Activated CD8-positive, alpha-beta T cell treated with anti-CD3 and anti-CD28 coated beads, Interleukin-2, amount 10 ng/mL, durations not matched to agents 7 days and 5 days (primary cell): ENCODE data around the gene NAALADL2. TPM values are rescaled to one million over a fixed set of nuclear protein-coding genes. Genes with fewer than 3 reads are reported as not detected.

Experiments used
- ATAC-seq: fragments of 150-1000 bp; cut with Tn5 transposase; one replicate; pipeline ENCODE4 v1.10.0; 2021; ENCODE audit warnings: moderate library complexity
- CTCF ChIA-PET: fragments of 350-600 bp; sonication (Branson Sonifier 250); formaldehyde crosslinking; loops from one replicate; lab custom pipeline; 2021; ENCODE audit warnings: antibody characterized with exemption; lab: Charles Lee
- POLR2A ChIA-PET: fragments of 350-600 bp; sonication (Branson Sonifier 250); formaldehyde crosslinking; loops from one replicate; lab custom pipeline; 2021; ENCODE audit warnings: antibody characterized with exemption; lab: Charles Lee
- DNase-seq: peaks from one replicate; pipeline ENCODE4 v3.0.0-alpha.2; 2020
- H3K27ac Mint-ChIP-seq: one replicate; pipeline ENCODE4 v1.8.0; 2021; ENCODE audit warnings: mild to moderate bottlenecking, mixed read lengths
- H3K27me3 Mint-ChIP-seq: one replicate; pipeline ENCODE4 v1.8.0; 2021; ENCODE audit warnings: low read depth, mixed read lengths
- H3K36me3 Mint-ChIP-seq: one replicate; pipeline ENCODE4 v1.8.0; 2021; ENCODE audit warnings: low read depth, mixed read lengths
- H3K4me1 Mint-ChIP-seq: one replicate; pipeline ENCODE4 v1.8.0; 2021; ENCODE audit warnings: low read depth, mixed read lengths
- H3K4me3 Mint-ChIP-seq: one replicate; pipeline ENCODE4 v1.8.0; 2021; ENCODE audit warnings: mild to moderate bottlenecking, mixed read lengths
- H3K9me3 Mint-ChIP-seq: one replicate; pipeline ENCODE4 v1.8.0; 2022; ENCODE audit warnings: mixed read lengths; ENCODE audit not compliant: insufficient read depth
- total RNA-seq, 2 experiments: library from RNA; stranded (reverse); gene quantifications; one replicate each; pipeline ENCODE4 v1.2.3, GENCODE V29; 2021

NAALADL2 gene
- total RNA-seq, 2 experiments from 2014 or later: 0.39 to 0.47 TPM

DNA sequence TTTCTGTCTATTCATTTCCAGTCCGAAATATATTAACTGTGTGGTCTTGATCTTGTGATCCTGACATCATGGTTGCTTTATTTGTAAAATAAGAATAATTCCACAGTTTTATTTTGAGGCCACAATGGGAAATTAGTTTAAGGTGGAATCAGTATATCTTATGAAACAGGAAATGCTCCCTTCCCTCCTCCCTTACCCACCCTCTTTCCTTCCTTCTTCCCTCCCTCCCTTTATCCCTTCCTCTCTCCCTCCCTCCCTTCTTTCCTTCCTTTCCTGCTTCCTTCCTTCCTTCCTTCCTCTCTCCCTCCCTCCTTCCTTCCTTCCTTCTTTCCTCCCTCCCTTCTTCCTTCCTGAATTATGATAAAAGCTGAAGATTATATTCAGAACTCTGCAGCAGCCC is 452.3 kb downstream of the NAALADL2 start:
- no peaks in the 10 kb centered on the region for H3K9me3 Mint-ChIP-seq
- no peaks in the 10 kb centered on the region for H3K36me3 Mint-ChIP-seq
- ATAC-seq (no peak), DNase-seq (no peak)
- no peaks in the 10 kb centered on the region for H3K4me1 Mint-ChIP-seq
- ChIA-PET CTCF (no interaction called here), POLR2A (no interaction called here)
- H3K27me3 Mint-ChIP-seq: no peaks in the 10 kb centered on the region
- no peak overlapping the region for H3K4me3 Mint-ChIP-seq
- H3K27ac Mint-ChIP-seq: no peak overlapping the region

DNA sequence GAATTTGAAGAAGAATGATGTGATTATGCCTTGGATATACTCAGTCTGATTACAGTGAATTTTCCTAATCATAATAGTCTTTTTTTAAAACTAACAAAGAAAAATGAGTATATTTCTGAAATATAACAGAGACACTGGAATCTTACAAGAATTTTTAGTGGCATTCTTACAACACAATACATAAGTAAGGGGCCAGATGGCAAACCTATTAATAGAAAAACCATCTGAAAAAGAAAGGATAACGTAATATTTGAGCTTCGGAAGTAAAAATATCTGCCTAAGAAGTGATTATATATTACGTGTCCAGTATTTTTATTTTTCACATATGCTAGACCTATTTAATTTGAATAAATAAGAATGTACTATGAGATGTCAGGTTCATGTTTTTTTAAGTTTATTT is 452.8 kb downstream of the NAALADL2 start:
- no peak overlapping the region for H3K4me3 Mint-ChIP-seq
- DNase-seq: no peak
- CTCF ChIA-PET: no interaction called here
- H3K9me3 Mint-ChIP-seq: no peaks in the 10 kb centered on the region
- H3K4me1 Mint-ChIP-seq: no peaks in the 10 kb centered on the region
- H3K36me3 Mint-ChIP-seq: no peaks in the 10 kb centered on the region
- no peak overlapping the region for H3K27ac Mint-ChIP-seq
- POLR2A ChIA-PET: no interaction called here
- no peak for ATAC-seq
- no peaks in the 10 kb centered on the region for H3K27me3 Mint-ChIP-seq

DNA sequence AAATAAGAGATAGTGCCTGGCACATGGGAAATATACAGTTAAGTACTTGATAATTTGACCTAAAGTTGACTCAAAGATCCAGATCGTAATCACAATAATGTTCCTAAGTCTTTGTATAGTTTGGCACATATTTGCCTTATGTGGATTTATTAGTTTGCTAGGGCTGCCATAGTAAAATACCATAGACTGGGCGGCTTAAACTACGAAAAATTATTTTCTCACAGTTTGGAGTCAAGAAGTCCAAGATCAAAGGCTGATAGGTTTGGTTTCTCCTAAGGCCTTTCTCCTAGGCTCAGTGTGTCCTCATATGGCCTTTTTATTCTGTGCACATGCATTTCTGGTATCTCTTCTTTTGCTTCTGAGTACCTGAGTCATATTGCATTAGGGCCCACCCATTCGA is 453.7 kb downstream of the NAALADL2 start:
- ATAC-seq: no peak
- no peaks in the 10 kb centered on the region for H3K27me3 Mint-ChIP-seq
- DNase-seq: no peak
- H3K36me3 Mint-ChIP-seq: no peaks in the 10 kb centered on the region
- H3K4me1 Mint-ChIP-seq: no peaks in the 10 kb centered on the region
- H3K27ac Mint-ChIP-seq: no peak overlapping the region
- H3K4me3 Mint-ChIP-seq: no peak overlapping the region
- POLR2A ChIA-PET: no interaction called here
- no peaks in the 10 kb centered on the region for H3K9me3 Mint-ChIP-seq
- CTCF ChIA-PET: no interaction called here

DNA sequence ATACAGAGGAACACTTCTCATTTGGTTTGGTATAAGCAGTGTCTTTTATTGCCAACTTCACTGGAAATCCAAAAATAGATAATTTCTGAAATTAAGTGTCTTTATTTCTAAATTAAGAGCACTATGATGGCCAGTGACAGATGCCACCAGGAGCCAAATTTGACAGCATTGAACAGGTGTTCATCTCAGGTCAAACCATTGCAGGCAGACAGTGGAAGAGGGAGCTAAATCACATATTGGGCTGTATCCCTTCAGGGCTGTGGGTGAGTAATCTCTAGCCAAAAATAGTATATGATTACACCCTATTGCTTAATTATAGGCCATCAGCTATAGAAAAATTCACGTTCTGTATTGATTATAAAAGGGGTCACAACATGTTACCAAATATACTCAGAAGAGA is 457.7 kb downstream of the NAALADL2 start:
- no peak overlapping the region for H3K27ac Mint-ChIP-seq
- no peaks in the 10 kb centered on the region for H3K27me3 Mint-ChIP-seq
- POLR2A ChIA-PET: no interaction called here
- CTCF ChIA-PET: no interaction called here
- DNase-seq (no peak), ATAC-seq (no peak)
- no peaks in the 10 kb centered on the region for H3K36me3 Mint-ChIP-seq
- H3K4me1 Mint-ChIP-seq: no peaks in the 10 kb centered on the region
- no peaks in the 10 kb centered on the region for H3K9me3 Mint-ChIP-seq
- H3K4me3 Mint-ChIP-seq: no peak overlapping the region

DNA sequence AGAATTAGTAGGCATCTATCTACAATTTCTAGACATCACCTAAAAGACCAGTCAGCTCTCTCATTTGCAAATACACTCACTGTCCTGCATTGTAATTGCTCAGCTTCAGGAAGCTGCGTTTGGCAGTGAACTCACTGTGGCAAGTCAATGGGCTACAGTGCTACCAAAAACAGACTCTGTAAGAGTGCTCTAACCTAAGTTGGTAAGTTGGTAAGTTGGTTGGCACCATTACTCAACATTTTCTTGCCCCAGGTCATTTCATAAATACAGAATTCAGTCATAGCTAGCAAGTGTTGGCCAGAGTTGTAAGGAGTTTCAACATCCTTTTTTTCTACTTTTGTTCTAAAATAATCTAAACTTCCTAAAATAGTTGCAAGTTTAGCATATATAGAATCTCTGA is 466.3 kb downstream of the NAALADL2 start:
- H3K27ac Mint-ChIP-seq: no peak overlapping the region

DNA sequence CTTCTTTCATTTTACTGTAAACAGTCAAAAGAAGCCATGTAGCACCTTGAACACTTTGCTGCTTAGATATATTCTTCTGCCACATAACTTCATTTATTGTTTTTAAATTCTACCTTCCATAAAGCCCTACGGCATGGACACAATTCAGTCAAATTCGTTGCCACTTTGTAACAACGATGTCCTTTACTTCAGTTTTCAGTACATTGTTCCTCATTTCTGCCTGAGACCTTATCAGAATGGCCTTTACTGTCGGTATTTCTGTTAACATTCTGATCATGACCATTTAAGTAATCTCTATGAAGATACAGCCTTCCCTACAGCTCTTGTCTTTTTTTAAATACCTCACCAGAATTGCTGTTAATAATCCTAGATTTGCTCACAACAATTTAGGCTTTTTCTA is 466.9 kb downstream of the NAALADL2 start:
- Mint-ChIP-seq H3K4me3 (no peak overlapping the region), H3K27me3 (no peaks in the 10 kb centered on the region), H3K9me3 (peaks cover 7% of the 10 kb centered on the region), H3K36me3 (no peaks in the 10 kb centered on the region), H3K27ac (no peak overlapping the region), H3K4me1 (no peaks in the 10 kb centered on the region)
- ChIA-PET CTCF (interaction anchor here (0.7 kb wide), 1 partner anchor 1382 kb away, joined by 3 read pairs; no protein-coding TSS in a partner anchor), POLR2A (no interaction called here)
- DNase-seq (no peak), ATAC-seq (no peak)

More for the DNA sequence above, 466.3 kb downstream of the NAALADL2 start:
- Mint-ChIP-seq H3K27me3 (no peaks in the 10 kb centered on the region), H3K9me3 (peaks cover 7% of the 10 kb centered on the region), H3K4me3 (no peak overlapping the region), H3K4me1 (no peaks in the 10 kb centered on the region), H3K36me3 (no peaks in the 10 kb centered on the region)
- ChIA-PET POLR2A (no interaction called here), CTCF (no interaction called here)
- DNase-seq: no peak
- ATAC-seq: no peak

DNA sequence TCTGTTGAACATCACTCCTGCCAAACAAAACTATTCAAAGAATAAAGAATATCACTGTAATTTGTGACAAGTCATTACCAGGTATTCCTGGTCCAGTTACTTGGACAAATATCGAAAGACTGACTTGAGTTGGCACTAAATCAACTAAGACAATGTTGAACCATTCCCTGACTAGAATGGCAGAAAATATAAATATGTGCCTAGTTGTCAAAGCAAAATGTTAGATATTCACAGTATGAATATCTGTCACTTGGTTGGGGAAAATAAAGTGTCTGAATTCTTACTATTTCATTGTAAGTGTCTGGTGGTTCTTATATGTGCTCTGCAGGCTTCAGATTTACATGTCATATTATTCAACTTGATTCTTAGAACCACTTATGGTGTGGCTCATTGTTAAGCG is 470.2 kb downstream of the NAALADL2 start:
- ATAC-seq: no peak
- Mint-ChIP-seq H3K4me3 (no peak overlapping the region), H3K4me1 (no peaks in the 10 kb centered on the region), H3K36me3 (no peaks in the 10 kb centered on the region), H3K27me3 (no peaks in the 10 kb centered on the region), H3K9me3 (peaks cover 7% of the 10 kb centered on the region), H3K27ac (no peak overlapping the region)
- POLR2A ChIA-PET: no interaction called here
- CTCF ChIA-PET: no interaction called here
- no peak for DNase-seq

DNA sequence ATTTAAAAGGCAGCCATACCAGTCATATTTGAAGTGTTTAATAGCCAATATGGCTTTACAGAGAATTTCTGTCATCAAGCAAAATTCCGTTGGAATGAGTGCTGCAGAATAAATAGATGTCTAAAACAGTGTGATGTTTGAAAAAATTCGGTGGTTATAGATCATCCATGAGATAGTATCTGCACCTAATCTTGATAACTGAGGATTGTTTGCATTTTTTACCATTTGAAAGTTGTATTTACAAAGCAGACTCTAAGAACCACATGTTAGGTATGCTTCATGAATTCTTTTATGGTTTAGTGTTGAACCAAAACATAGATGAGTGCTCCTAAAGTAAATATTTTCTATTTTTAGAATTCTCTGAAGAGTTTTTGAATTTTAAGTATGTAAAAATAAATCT is 476.1 kb downstream of the NAALADL2 start:
- Mint-ChIP-seq H3K27me3 (no peaks in the 10 kb centered on the region), H3K9me3 (no peaks in the 10 kb centered on the region), H3K36me3 (no peaks in the 10 kb centered on the region), H3K27ac (no peak overlapping the region), H3K4me1 (no peaks in the 10 kb centered on the region), H3K4me3 (no peak overlapping the region)
- POLR2A ChIA-PET: no interaction called here
- CTCF ChIA-PET: no interaction called here
- ATAC-seq (no peak), DNase-seq (no peak)

DNA sequence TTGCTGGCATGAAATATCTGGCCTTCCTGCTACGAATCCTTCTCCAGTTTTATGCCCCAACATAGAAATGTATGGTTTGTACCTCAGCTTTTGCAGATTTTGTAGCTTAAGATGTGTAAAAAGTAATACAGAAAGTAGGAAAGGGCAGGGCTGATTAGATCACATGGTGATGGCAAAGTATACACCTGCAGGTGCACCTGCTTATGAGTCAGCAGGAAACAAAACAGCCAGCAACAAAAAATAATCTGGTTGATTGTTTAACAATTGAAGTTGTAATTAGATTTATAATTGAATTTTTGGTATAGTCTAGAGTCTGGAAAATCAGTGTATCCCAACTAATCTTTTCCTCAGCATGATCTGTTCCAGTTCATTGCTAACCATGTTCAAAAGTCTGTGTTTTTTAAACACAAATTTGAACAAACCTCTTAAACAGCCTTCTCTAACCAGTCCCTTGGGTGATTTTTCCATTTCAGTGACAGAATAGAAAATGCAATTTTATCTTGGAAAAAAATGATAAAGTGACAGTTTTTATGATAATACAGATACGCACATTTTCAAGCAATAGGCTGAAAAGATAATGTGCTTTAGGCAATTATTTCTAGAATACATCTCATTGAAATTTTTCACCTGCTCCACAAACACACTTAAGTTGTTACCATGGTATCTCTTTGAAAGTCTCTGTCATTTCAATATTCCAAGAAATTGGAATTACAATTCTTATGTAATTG is 477.4 kb downstream of the NAALADL2 start:
- Mint-ChIP-seq H3K27me3 (no peaks in the 10 kb centered on the region), H3K4me3 (no peak overlapping the region), H3K4me1 (no peaks in the 10 kb centered on the region), H3K36me3 (no peaks in the 10 kb centered on the region), H3K9me3 (no peaks in the 10 kb centered on the region), H3K27ac (no peak overlapping the region)
- ChIA-PET POLR2A (no interaction called here), CTCF (no interaction called here)
- no peak for ATAC-seq
- DNase-seq: no peak

DNA sequence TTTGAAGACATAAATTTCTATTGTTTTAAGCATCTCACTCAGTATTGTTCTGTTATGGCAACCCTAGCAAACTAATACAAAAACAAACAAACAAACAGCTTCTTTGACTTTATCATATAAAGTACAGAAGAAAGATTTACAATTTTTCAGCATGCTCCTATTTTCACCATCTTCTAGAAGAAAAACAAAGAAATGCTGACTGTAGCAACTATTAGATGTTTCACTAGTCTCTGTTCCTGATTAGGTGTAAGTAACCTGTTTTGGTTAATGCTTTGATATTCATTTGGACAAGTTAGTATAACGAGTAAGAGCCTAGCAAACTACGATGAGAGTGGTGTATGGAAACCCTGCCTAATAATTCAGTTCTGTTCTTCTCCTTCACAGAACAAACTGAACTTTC is 478.5 kb downstream of the NAALADL2 start:
- ChIA-PET CTCF (no interaction called here), POLR2A (no interaction called here)
- H3K9me3 Mint-ChIP-seq: no peaks in the 10 kb centered on the region
- H3K4me3 Mint-ChIP-seq: no peak overlapping the region
- no peaks in the 10 kb centered on the region for H3K27me3 Mint-ChIP-seq
- no peaks in the 10 kb centered on the region for H3K36me3 Mint-ChIP-seq
- H3K27ac Mint-ChIP-seq: no peak overlapping the region
- no peaks in the 10 kb centered on the region for H3K4me1 Mint-ChIP-seq
- ATAC-seq (no peak), DNase-seq (no peak)

DNA sequence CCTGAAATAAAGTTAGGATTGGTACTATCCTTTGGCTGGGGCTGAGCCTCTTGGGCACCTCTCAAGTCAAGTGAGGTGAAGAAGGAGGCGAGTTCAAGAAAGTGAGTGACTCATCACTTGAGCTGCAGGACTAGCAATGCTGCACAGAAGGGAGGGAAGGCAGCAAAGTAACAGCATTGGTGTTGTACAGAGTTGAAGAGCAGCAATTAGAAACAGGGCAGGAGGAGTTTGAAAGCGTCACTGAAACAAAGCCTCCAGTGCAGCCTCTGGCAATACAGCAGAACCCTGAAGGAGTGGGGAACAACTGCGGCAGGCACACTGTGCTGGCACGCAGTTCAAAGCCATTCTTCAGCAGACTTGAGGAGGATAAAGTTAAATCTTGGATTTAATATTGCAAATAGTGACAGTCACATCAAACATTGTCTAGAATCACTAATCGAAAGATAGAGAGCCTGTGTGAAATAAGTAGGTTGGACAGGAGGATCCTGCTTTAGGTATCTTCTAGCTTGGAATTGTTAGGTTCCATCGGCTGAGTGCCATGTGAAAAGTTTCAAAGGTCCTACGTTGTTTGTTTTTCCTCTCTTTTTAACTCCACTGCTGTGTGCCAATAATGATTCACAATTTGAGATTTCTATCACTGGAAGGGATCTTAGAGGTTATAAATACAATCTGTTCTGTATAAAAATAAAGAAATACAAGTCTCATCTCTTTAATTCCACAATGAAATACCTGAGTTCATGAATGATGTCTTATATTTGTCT is 479.8 kb downstream of the NAALADL2 start:
- Mint-ChIP-seq H3K27ac (no peak overlapping the region), H3K4me3 (no peak overlapping the region), H3K27me3 (no peaks in the 10 kb centered on the region), H3K36me3 (no peaks in the 10 kb centered on the region), H3K9me3 (no peaks in the 10 kb centered on the region), H3K4me1 (no peaks in the 10 kb centered on the region)
- ChIA-PET POLR2A (no interaction called here), CTCF (no interaction called here)
- no peak for ATAC-seq
- DNase-seq: no peak

DNA sequence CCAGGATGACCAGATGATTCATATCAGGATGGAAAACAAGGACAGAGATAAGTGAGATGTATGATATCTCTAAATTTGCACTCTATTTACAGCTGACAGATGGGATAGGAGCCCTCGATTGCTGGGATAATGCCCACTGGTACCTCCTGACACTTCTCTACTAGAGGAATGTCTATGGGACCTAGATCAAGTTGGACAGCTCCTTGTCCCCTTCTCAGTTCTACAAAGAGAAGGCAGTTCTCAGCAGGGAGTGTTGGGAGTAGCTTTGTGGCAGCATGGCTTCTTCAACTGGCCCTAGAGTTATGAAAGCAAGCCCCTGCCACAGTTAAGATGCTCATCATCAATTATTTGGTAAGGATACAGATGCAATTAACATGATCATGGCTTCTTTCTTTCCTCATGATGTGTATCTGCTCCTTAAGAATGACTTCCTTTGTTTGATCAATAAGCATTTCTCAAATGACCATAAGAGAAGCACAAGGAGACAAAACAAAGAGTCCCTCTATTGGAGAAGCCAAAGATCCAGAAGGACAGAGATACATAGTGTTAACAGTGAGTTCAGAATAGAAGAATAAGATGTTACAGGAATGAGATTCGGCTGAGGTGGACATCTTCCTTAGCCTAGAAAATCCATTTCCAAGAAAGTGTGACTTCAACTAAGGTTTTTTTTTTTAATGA is 481.3 kb downstream of the NAALADL2 start:
- Mint-ChIP-seq H3K36me3 (no peaks in the 10 kb centered on the region), H3K4me1 (no peaks in the 10 kb centered on the region), H3K9me3 (no peaks in the 10 kb centered on the region), H3K27ac (no peak overlapping the region), H3K27me3 (no peaks in the 10 kb centered on the region), H3K4me3 (no peak overlapping the region)
- ATAC-seq: no peak
- ChIA-PET CTCF (no interaction called here), POLR2A (no interaction called here)
- no peak for DNase-seq
